Smooth muscle cell (in vitro differentiated cells): ENCODE measurements around the gene FBXL4. TPM values are rescaled to one million over a fixed set of nuclear protein-coding genes. Genes with fewer than 3 reads are reported as not detected.
A peak's percentile ranks its signal among the peaks of the same experiment; 100 is the strongest.

Experiments used
- DNase-seq: peaks from one replicate; lab custom pipeline; 2025; ENCODE audit not compliant: unreplicated experiment; lab: John Stamatoyannopoulos, UW
- H2AFZ ChIP-seq: fragments of 200-600 bp; sonication (generic); 2 replicates; pipeline ENCODE4 v1.6.0; 2016; ENCODE audit warnings: antibody characterized with exemption, low read depth, mild to moderate bottlenecking
- H3F3A ChIP-seq: fragments of 200-600 bp; sonication (generic); 2 replicates; pipeline ENCODE4 v1.6.0; 2017; ENCODE audit warnings: antibody characterized with exemption, low read depth
- H3K27ac ChIP-seq: fragments of 200-600 bp; sonication (generic); 2 replicates; pipeline ENCODE4 v1.5.1; 2016; ENCODE audit warnings: low read depth, mild to moderate bottlenecking
- H3K27me3 ChIP-seq: fragments of 200-600 bp; sonication (generic); 2 replicates; pipeline ENCODE4 v1.6.1; 2016; ENCODE audit warnings: low read depth, mild to moderate bottlenecking
- H3K36me3 ChIP-seq: fragments of 200-600 bp; sonication (generic); 2 replicates; pipeline ENCODE4 v1.5.1; 2016; ENCODE audit warnings: low read depth
- H3K4me1 ChIP-seq: fragments of 200-600 bp; sonication (generic); 2 replicates; pipeline ENCODE4 v1.5.1; 2016; ENCODE audit warnings: low read depth
- H3K4me2 ChIP-seq: fragments of 200-600 bp; sonication (generic); 2 replicates; pipeline ENCODE4 v1.6.0; 2016; ENCODE audit warnings: mild to moderate bottlenecking
- H3K4me3 ChIP-seq: fragments of 200-600 bp; sonication (generic); 2 replicates; pipeline ENCODE4 v1.5.1; 2016; ENCODE audit warnings: mild to moderate bottlenecking
- H3K79me2 ChIP-seq: fragments of 200-600 bp; sonication (generic); 2 replicates; pipeline ENCODE4 v1.6.0; 2016; ENCODE audit warnings: low read depth, mild to moderate bottlenecking
- H3K9ac ChIP-seq: fragments of 200-600 bp; sonication (generic); 2 replicates; pipeline ENCODE4 v1.6.0; 2016; ENCODE audit warnings: low read depth
- H3K9me3 ChIP-seq: fragments of 200-600 bp; sonication (generic); replicated peaks from 2 replicates; pipeline ENCODE4 v1.5.1; 2016; ENCODE audit warnings: low read depth
- H4K20me1 ChIP-seq: fragments of 200-600 bp; sonication (generic); 2 replicates; pipeline ENCODE4 v1.6.0; 2016; ENCODE audit warnings: low read depth
- WGBS: methylation state at CpG from one replicate; pipeline ENCODE4 v1.1.7; 2016; ENCODE audit warnings: low lambda C conversion rate; 5-methylcytosine and 5-hydroxymethylcytosine counted together
- polyA plus RNA-seq: library from polyadenylated mRNA; unstranded; fragments of >200 nt; fragmentation: Nextera tagmentation; extraction: Ambion mirVana; gene quantifications from 2 replicates; pipeline ENCODE4 v1.2.1, GENCODE V29; 2016
- total RNA-seq: library from RNA; depleted of rRNA; stranded (reverse); fragments of >200 nt; gene quantifications from 2 replicates; pipeline ENCODE4 v1.2.3, GENCODE V29; 2014
- TF ChIP-seq, protein P1 (sequence below): fragments of 200-600 bp; sonication (generic); IDR thresholded peaks from 2 replicates; pipeline ENCODE4 v1.5.1; 2017; ENCODE audit warnings: borderline replicate concordance, mild to moderate bottlenecking, antibody characterized with exemption; ENCODE audit not compliant: insufficient read depth, poor library complexity, severe bottlenecking

The FBXL4 gene
- total and polyA plus RNA-seq, 2 experiments from 2014 or later = 7.3 to 18.8 TPM

DNA sequence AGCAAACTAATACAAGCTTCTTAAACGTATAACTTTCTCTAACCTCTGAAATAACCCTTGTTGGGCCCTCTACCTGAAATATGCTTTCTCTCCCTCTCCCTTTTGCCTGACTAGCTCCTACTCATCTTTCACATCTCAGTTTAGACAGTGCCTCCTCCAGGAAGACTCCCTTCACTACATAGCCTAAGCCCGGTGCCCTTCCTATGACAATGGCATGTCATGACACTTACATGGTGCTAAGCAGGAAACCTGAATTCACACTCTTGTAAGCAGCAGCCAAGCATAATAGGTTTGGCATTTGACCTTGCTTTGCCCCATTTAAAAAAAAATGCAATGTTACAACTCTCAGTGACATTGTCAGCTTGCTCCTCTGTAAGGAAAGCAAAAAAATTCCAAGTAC lies 33.1 kb upstream of the FBXL4 start:
- no peaks in the 10 kb centered on the region for H4K20me1 ChIP-seq
- no peaks in the 10 kb centered on the region for H3K27me3 ChIP-seq
- H3K36me3 ChIP-seq = no peaks in the 10 kb centered on the region
- H2AFZ ChIP-seq = peak overlapping the region; percentile 64
- no peak overlapping the region for H3K27ac ChIP-seq
- peak overlapping the region; percentile 21 for H3K4me2 ChIP-seq
- no peaks in the 10 kb centered on the region for H3K9me3 ChIP-seq
- no peak overlapping the region for H3K9ac ChIP-seq
- H3F3A ChIP-seq = no peaks in the 10 kb centered on the region
- TF ChIP-seq, protein P1, sequence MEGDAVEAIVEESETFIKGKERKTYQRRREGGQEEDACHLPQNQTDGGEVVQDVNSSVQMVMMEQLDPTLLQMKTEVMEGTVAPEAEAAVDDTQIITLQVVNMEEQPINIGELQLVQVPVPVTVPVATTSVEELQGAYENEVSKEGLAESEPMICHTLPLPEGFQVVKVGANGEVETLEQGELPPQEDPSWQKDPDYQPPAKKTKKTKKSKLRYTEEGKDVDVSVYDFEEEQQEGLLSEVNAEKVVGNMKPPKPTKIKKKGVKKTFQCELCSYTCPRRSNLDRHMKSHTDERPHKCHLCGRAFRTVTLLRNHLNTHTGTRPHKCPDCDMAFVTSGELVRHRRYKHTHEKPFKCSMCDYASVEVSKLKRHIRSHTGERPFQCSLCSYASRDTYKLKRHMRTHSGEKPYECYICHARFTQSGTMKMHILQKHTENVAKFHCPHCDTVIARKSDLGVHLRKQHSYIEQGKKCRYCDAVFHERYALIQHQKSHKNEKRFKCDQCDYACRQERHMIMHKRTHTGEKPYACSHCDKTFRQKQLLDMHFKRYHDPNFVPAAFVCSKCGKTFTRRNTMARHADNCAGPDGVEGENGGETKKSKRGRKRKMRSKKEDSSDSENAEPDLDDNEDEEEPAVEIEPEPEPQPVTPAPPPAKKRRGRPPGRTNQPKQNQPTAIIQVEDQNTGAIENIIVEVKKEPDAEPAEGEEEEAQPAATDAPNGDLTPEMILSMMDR = no peak
- H3K4me3 ChIP-seq = no peak overlapping the region
- H3K79me2 ChIP-seq = no peaks in the 10 kb centered on the region
- DNase-seq = no peak
- WGBS = 62% methylated on average over 2 of the region's 2 CpGs
- H3K4me1 ChIP-seq = no peaks in the 10 kb centered on the region

DNA sequence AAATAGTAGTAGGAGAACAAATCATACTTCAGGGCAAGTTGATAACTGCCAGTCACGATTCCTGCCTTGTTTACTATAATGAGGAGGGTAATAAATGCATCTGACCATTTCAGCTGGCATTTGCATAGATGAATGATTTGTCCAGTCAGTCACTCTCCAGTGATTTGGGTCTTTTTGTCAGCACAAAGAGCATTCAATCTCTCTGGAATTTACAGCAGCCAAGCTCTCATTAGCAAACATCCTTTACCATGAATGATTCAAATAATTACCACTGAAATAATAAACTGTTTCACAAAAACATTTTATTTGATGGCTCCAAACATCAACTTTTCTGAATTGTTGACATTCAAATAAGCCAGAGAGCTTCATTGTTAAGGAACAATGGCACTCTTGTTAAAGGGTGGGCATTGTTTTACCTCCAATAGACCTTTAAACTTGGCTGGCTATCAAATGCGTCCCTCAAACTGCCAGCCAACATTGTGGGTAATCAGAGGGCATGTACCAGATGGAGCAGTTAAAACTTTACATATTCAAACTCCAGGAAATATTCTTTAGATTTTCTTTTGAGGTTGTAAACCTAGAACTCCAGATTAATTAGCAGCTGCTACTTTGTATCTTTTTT lies 30.0 kb upstream of the FBXL4 start:
- H3K9me3 ChIP-seq = no peaks in the 10 kb centered on the region
- DNase-seq = no peak
- WGBS = 80% methylated on average over 2 of the region's 2 CpGs

DNA sequence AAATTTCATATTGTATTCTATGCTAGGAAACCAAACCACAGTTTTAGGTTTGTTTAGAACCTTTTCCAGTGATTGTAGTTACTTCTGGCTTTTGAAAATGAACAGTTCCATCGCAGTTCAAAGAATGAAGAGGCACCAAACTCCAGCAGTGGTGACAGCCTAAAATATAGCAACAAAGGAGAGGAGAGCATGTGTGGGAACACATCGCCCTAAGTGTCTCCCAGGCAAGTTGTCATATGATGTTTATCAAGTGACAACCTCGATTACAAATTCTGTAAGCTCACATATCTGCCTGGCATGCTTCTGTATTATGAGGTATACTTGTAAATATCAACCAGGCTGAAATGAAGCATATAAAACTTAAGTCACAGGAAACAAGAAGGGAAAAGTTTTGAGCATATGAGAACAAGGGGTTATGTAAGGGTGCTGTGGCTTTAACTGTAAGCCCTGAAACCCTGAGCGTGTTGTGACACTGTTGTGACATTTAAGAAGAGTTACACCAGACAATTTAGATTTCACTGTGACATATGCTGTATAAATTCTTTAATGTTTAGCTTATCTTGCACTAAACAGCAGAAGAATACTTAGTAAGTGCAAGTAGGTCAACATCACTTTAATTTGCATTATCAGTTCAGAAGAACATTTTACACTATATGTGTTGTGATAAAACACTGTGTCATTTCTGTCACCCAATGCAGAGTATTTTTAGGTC lies 29.1 kb upstream of the FBXL4 start:
- Histone ChIP-seq H3K4me2 (peak overlapping the region; percentile 3), H3K27ac (no peak overlapping the region), H2AFZ (peak overlapping the region; percentile 29), H3K27me3 (no peaks in the 10 kb centered on the region), H4K20me1 (no peaks in the 10 kb centered on the region), H3K36me3 (no peaks in the 10 kb centered on the region), H3F3A (no peaks in the 10 kb centered on the region), H3K79me2 (no peaks in the 10 kb centered on the region), H3K9me3 (no peaks in the 10 kb centered on the region), H3K9ac (peak overlapping the region; percentile 2), H3K4me1 (no peaks in the 10 kb centered on the region), H3K4me3 (no peak overlapping the region)
- DNase-seq = no peak
- WGBS = 43% methylated on average over 4 of the region's 4 CpGs
- TF ChIP-seq, protein P1 = no peak

More for the DNA sequence above, 30.0 kb upstream of the FBXL4 start:
- Histone ChIP-seq H3K4me3 (no peak overlapping the region), H3K27me3 (no peaks in the 10 kb centered on the region), H3F3A (no peaks in the 10 kb centered on the region), H3K9ac (no peak overlapping the region), H3K36me3 (no peaks in the 10 kb centered on the region), H2AFZ (no peak overlapping the region), H3K4me2 (no peak overlapping the region), H3K4me1 (no peaks in the 10 kb centered on the region), H4K20me1 (no peaks in the 10 kb centered on the region), H3K27ac (no peak overlapping the region), H3K79me2 (no peaks in the 10 kb centered on the region)
- TF ChIP-seq, protein P1 = no peak
